Upper lobe of left lung (tissue), 4 donors: ENCODE data around the gene EFHD2.

Experiments
- CTCF ChIP-seq, 6 experiments: fragments of 450-650 bp in 4 of 6; fragments of 200-600 bp in 2 of 6; sonication (generic) in 2 of 6; IDR thresholded peaks; one replicate each; pipeline ENCODE4 v1.5.1; 2016 to 2019; ENCODE audit warnings: antibody characterized with exemption in 6 of 6
- POLR2AphosphoS5 ChIP-seq, 2 donors: sonication (generic); formaldehyde crosslinking; IDR thresholded peaks; one replicate each; pipeline ENCODE4 v1.5.1; 2017; ENCODE audit warnings: antibody characterized with exemption in 2 of 2

GRCh38 chr1:15444468-15445389 is 35.0 kb downstream of the EFHD2 start:
- TF ChIP-seq POLR2AphosphoS5 (IDR thresholded peaks at IDR 0.05): no peak
- TF ChIP-seq CTCF (IDR thresholded peaks at IDR 0.05): no peak
